Testis (tissue), 2 donors: ENCODE data around the gene PSMA6.

Experiments used
- POLR2A ChIP-seq: fragments of 450-650 bp; IDR thresholded peaks from one replicate; pipeline ENCODE4 v1.6.1; 2017; ENCODE audit warnings: antibody characterized with exemption, mild to moderate bottlenecking, moderate library complexity
- TF ChIP-seq, protein P1 (sequence below), 3 experiments: fragments of 450-650 bp in 2 of 3; fragments of 200-600 bp in 1 of 3; sonication (generic) in 1 of 3; IDR thresholded peaks; one replicate each; pipeline ENCODE4 v1.5.1; 2016 to 2019; ENCODE audit warnings: antibody characterized with exemption in 3 of 3, mild to moderate bottlenecking in 2 of 3, moderate library complexity in 1 of 3

DNA sequence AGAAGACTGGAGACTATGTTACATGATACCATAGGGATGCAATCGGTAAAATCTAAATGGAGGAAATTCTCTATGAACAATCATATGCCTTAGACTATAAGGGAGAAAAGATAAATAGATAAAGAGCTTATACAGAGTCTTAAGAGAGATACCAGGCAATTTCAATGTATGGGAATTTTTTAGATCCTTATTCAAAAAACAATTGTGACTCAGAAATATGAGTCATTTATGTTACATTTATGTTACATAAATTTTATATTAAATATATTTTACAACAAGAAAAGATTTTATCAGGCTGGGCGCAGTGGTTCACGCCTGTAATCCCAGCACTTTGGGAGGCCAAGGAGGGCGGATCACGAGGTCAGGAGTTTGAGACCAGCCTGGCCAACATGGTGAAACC lies 36.5 kb upstream of the PSMA6 start:
- TF ChIP-seq, protein P1, sequence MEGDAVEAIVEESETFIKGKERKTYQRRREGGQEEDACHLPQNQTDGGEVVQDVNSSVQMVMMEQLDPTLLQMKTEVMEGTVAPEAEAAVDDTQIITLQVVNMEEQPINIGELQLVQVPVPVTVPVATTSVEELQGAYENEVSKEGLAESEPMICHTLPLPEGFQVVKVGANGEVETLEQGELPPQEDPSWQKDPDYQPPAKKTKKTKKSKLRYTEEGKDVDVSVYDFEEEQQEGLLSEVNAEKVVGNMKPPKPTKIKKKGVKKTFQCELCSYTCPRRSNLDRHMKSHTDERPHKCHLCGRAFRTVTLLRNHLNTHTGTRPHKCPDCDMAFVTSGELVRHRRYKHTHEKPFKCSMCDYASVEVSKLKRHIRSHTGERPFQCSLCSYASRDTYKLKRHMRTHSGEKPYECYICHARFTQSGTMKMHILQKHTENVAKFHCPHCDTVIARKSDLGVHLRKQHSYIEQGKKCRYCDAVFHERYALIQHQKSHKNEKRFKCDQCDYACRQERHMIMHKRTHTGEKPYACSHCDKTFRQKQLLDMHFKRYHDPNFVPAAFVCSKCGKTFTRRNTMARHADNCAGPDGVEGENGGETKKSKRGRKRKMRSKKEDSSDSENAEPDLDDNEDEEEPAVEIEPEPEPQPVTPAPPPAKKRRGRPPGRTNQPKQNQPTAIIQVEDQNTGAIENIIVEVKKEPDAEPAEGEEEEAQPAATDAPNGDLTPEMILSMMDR (IDR thresholded peaks at IDR 0.05): no peak
- TF ChIP-seq POLR2A: no peak
